K562 (cell line): Measurements from ENCODE around the gene PIP5K1B. TPM values are rescaled to one million over a fixed set of nuclear protein-coding genes. Genes with fewer than 3 reads are reported as not detected.
A peak's percentile ranks its signal among the peaks of the same experiment; 100 is the strongest.

Experiments used
- BRD9 ChIP-seq: fragments of 450-650 bp; IDR thresholded peaks from 2 replicates; pipeline ENCODE4 v1.6.1; 2018; ENCODE audit warnings: low read depth; ENCODE audit not compliant: partially characterized antibody
- CBX1 ChIP-seq: sonication (generic); IDR thresholded peaks from 2 replicates; pipeline ENCODE4 v1.6.1; 2016; ENCODE audit warnings: antibody characterized with exemption, low read depth, mild to moderate bottlenecking
- CC2D1A ChIP-seq: fragments of 450-650 bp; IDR thresholded peaks from 2 replicates; pipeline ENCODE4 v1.6.1; 2017; ENCODE audit warnings: mild to moderate bottlenecking
- FOXK2 ChIP-seq, 2 experiments: fragments of 450-650 bp; IDR thresholded peaks in 1 of 2; conservative IDR thresholded peaks in 1 of 2; 2 replicates each; pipeline ENCODE4 v1.6.1; 2016; ENCODE audit warnings: low read depth in 2 of 2, mild to moderate bottlenecking in 1 of 2
- HMBOX1 ChIP-seq: sonication (generic); IDR thresholded peaks from 2 replicates; pipeline ENCODE4 v1.6.1; 2016
- HMGN3 ChIP-seq: IDR thresholded peaks from 2 replicates; pipeline ENCODE4 v1.6.1; 2011; ENCODE audit warnings: borderline replicate concordance, low read depth, mild to moderate bottlenecking, mixed read lengths, low read length; ENCODE audit not compliant: insufficient read length; ENCODE audit errors: extremely low read depth
- L3MBTL2 ChIP-seq: fragments of 450-650 bp; IDR thresholded peaks from 2 replicates; pipeline ENCODE4 v1.6.1; 2016; ENCODE audit warnings: mild to moderate bottlenecking, moderate library complexity
- MCM5 ChIP-seq: fragments of 450-650 bp; IDR thresholded peaks from 2 replicates; pipeline ENCODE4 v1.6.1; 2016; ENCODE audit warnings: low read depth
- NR2C2 ChIP-seq, 2 experiments: fragments of 200-800 bp in 1 of 2; sonication (Bioruptor generic) in 1 of 2; sonication (generic) in 1 of 2; formaldehyde crosslinking in 1 of 2; IDR thresholded peaks; 2 replicates each; pipeline versions ENCODE4 v1.6.1 to v1.8.0; 2016 to 2022; ENCODE audit warnings: mild to moderate bottlenecking in 1 of 2, missing compliant biosample characterization in 1 of 2, missing genetic modification characterization in 1 of 2, missing genetic modification reagents in 1 of 2
- RAD21 ChIP-seq, 2 experiments: fragments of 250-450 bp in 1 of 2; fragments of 450-650 bp in 1 of 2; sonication (Bioruptor Pico) in 1 of 2; formaldehyde crosslinking in 1 of 2; IDR thresholded peaks in 1 of 2; conservative IDR thresholded peaks in 1 of 2; 2 replicates each; pipeline versions ENCODE4 v1.4.0 to v1.8.0; 2020 to 2022; ENCODE audit warnings: mild to moderate bottlenecking in 2 of 2, moderate library complexity in 1 of 2
- RFX7 ChIP-seq: fragments of 250-450 bp; sonication (Bioruptor Pico); IDR thresholded peaks from 2 replicates; pipeline ENCODE4 v1.5.1; 2021; ENCODE audit warnings: mild to moderate bottlenecking
- SIN3B ChIP-seq: fragments of 450-650 bp; IDR thresholded peaks from 2 replicates; pipeline ENCODE4 v1.6.1; 2017; ENCODE audit warnings: low read depth, mild to moderate bottlenecking, moderate library complexity
- SOX6 ChIP-seq: fragments of 450-650 bp; IDR thresholded peaks from 2 replicates; pipeline ENCODE4 v1.6.1; 2014; ENCODE audit warnings: mild to moderate bottlenecking
- SRSF3 ChIP-seq: fragments of 200-400 bp; formaldehyde crosslinking; IDR thresholded peaks from 2 replicates; pipeline ENCODE4 v1.6.1; 2016; ENCODE audit warnings: mild to moderate bottlenecking, low read length, moderate library complexity; ENCODE audit not compliant: insufficient read depth
- TRIM24 ChIP-seq, 2 experiments: fragments of 450-650 bp; IDR thresholded peaks; 2 replicates each; pipeline ENCODE4 v1.6.1; 2016
- ZNF316 ChIP-seq: fragments of 450-650 bp; IDR thresholded peaks from 2 replicates; pipeline ENCODE4 v1.6.1; 2016
- polyA plus RNA-seq, 8 experiments: library from polyadenylated mRNA; depleted of rRNA in 4 of 8; stranded (reverse) in 5 of 8; unstranded in 3 of 8; fragments of >200 nt; fragmentation: Nextera tagmentation in 2 of 8; fragmentation: Illumina TruSeq in 1 of 8; extraction: Ambion mirVana in 2 of 8; extraction: Trizol in 1 of 8; gene quantifications; 2 replicates each; pipeline versions ENCODE4 v1.2.1 to v1.2.3, GENCODE V29; 2011 to 2014; ENCODE audit warnings: inconsistent platforms in 1 of 8, missing spikeins in 1 of 8
- total RNA-seq, 7 experiments: library from RNA; depleted of rRNA in 6 of 7; stranded (reverse); fragments of >200 nt in 6 of 7; fragmentation: Illumina TruSeq in 2 of 7; extraction: Trizol in 2 of 7; gene quantifications; 2 replicates each; pipeline versions ENCODE4 v1.2.1 to v1.2.3, GENCODE V29; 2011 to 2021; ENCODE audit warnings: low replicate concordance in 1 of 7
- TF ChIP-seq, protein P1 (sequence below): fragments of 200-800 bp; sonication (Bioruptor generic); IDR thresholded peaks from 2 replicates; pipeline ENCODE4 v1.6.1; 2017; ENCODE audit warnings: missing genetic modification characterization, missing compliant biosample characterization

The PIP5K1B gene
- total and polyA plus RNA-seq, 9 of the 15 experiments (the other 6 are each of a cell fraction or from before 2014, with no cell fraction given), result 3.1 to 12.9 (median 7.4) TPM

DNA sequence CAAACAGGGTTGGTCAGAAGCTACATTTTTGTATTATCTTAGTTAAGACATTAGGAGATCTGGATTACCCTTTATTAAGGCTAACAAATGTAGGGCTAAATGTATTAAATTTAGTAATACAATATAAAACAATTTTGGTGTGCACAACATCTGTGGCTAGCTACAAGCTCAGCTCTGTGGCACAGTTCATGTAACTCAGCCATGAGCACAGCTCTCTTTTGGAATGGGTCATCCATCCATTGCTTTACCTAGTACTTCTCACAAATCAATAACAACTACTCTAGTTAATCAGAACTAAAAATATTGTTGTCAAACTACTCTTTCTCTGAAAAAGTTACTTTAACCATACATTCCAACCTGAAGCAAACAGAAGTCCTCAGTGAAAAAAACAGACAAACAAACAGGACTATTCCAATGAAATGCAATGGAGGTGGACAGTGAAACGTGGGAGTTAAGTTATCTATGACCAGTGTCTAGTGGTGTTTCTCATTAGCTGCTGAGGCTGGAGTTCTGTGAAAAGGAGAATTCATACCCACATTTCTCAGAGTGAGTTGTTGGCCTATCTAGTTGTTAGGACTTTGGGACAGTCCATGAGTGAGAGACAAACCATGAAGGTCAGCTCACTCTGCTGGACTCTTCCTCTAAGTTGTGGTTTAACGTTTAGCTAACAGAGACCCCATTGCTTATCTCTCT is 55.1 kb downstream of the PIP5K1B start (continued):
- TF ChIP-seq, protein P1, sequence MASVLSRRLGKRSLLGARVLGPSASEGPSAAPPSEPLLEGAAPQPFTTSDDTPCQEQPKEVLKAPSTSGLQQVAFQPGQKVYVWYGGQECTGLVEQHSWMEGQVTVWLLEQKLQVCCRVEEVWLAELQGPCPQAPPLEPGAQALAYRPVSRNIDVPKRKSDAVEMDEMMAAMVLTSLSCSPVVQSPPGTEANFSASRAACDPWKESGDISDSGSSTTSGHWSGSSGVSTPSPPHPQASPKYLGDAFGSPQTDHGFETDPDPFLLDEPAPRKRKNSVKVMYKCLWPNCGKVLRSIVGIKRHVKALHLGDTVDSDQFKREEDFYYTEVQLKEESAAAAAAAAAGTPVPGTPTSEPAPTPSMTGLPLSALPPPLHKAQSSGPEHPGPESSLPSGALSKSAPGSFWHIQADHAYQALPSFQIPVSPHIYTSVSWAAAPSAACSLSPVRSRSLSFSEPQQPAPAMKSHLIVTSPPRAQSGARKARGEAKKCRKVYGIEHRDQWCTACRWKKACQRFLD (CRISPR knock-in tag), result no peak
- no peak for TF ChIP-seq RFX7 (CRISPR knock-in tag)
- 0 out of 2 replicates have a peak, but pooled peaks have one; percentile 39 for TF ChIP-seq CC2D1A
- TF ChIP-seq NR2C2 (CRISPR knock-in tag; IDR thresholded peaks at IDR 0.05), result no peak
- no peak for TF ChIP-seq NR2C2 (tag; IDR thresholded peaks at IDR 0.05)
- TF ChIP-seq FOXK2 (conservative IDR thresholded peaks at IDR 0.05 in 1 of 2, IDR thresholded peaks at IDR 0.05 in 1 of 2; ENCODE audit: low read depth in 2 of 2), result peak in 1 of 2 experiments; percentile 43; a peak in 1 of 4 replicates
- TF ChIP-seq RAD21 (CRISPR knock-in tag; conservative IDR thresholded peaks at IDR 0.05 in 1 of 2, IDR thresholded peaks at IDR 0.05 in 1 of 2), result 0 out of 4 replicates have a peak, but pooled peaks of 1 of the 2 experiments have one; percentile 3
- TF ChIP-seq HMGN3, result no peak
- TF ChIP-seq TRIM24 (IDR thresholded peaks at IDR 0.05), result 0 out of 4 replicates have a peak, but pooled peaks of 1 of the 2 experiments have one; percentile 12
- TF ChIP-seq ZNF316, result peak; percentile 37; the same call in 1 of the 2 replicates
- TF ChIP-seq SOX6, result no peak
- TF ChIP-seq SIN3B, result no peak
- peak; percentile 50 for TF ChIP-seq BRD9
- no peak for TF ChIP-seq CBX1
- TF ChIP-seq L3MBTL2, result 0 out of 2 replicates have a peak, but pooled peaks have one; percentile 17
- TF ChIP-seq SRSF3, result no peak
- TF ChIP-seq HMBOX1, result peak; percentile 97
- TF ChIP-seq MCM5, result no peak
- TF ChIP-seq, all 486 proteins: peak for 22
